IMR-90 (cell line): ENCODE results near the gene CEACAM21.

Experiments used
- CTCF ChIP-seq: conservative IDR thresholded peaks from 2 replicates; pipeline ENCODE4 v1.5.1; 2012; ENCODE audit warnings: mild to moderate bottlenecking, low read depth, low read length, improper control_type of control experiment
- FOS ChIP-seq: fragments of 150-350 bp; IDR thresholded peaks from 2 replicates; pipeline ENCODE4 v1.6.1; 2016; ENCODE audit warnings: low read depth, low read length
- MAFK ChIP-seq: IDR thresholded peaks from 2 replicates; pipeline ENCODE4 v1.6.1; 2012; ENCODE audit warnings: low read depth, low read length, improper control_type of control experiment
- MAZ ChIP-seq: IDR thresholded peaks from 2 replicates; pipeline ENCODE4 v1.6.1; 2012; ENCODE audit warnings: low read depth, mild to moderate bottlenecking, low read length, improper control_type of control experiment, moderate library complexity, borderline replicate concordance
- MXI1 ChIP-seq: IDR thresholded peaks from 2 replicates; pipeline ENCODE4 v1.6.1; 2012; ENCODE audit warnings: low read depth, mild to moderate bottlenecking, low read length, moderate library complexity, borderline replicate concordance
- NFE2L2 ChIP-seq: fragments of 150-350 bp; IDR thresholded peaks from 2 replicates; pipeline ENCODE4 v1.6.1; 2016; ENCODE audit warnings: low read depth, mild to moderate bottlenecking, low read length
- POLR2A ChIP-seq: IDR thresholded peaks from 2 replicates; pipeline ENCODE4 v1.6.1; 2012; ENCODE audit warnings: mild to moderate bottlenecking, low read depth, low read length
- RAD21 ChIP-seq: IDR thresholded peaks from 2 replicates; pipeline ENCODE4 v1.6.1; 2012; ENCODE audit warnings: low read length, improper control_type of control experiment
- RCOR1 ChIP-seq: IDR thresholded peaks from 2 replicates; pipeline ENCODE4 v1.6.1; 2012; ENCODE audit warnings: mild to moderate bottlenecking, low read length, improper control_type of control experiment; ENCODE audit not compliant: insufficient replicate concordance
- RFX5 ChIP-seq: IDR thresholded peaks from 2 replicates; pipeline ENCODE4 v1.8.0; 2012; ENCODE audit warnings: low read depth, mild to moderate bottlenecking, low read length, moderate library complexity
- SMC3 ChIP-seq: fragments of 150-350 bp; IDR thresholded peaks from 2 replicates; pipeline ENCODE4 v1.6.1; 2016; ENCODE audit warnings: low read depth, mild to moderate bottlenecking, antibody characterized with exemption, low read length, moderate library complexity
- TF ChIP-seq, protein P1 (sequence below): fragments of 150-350 bp; IDR thresholded peaks from 2 replicates; pipeline ENCODE4 v1.6.1; 2017; ENCODE audit warnings: mild to moderate bottlenecking, antibody characterized with exemption, low read length, low read depth
- TF ChIP-seq, protein P2 (sequence below): fragments of 150-350 bp; IDR thresholded peaks from 2 replicates; pipeline ENCODE4 v1.6.1; 2016; ENCODE audit warnings: low read depth, mild to moderate bottlenecking, low read length, moderate library complexity, borderline replicate concordance

GRCh38 chr19:41553804-41554203 is 22.2 kb upstream of the CEACAM21 start:
- TF ChIP-seq POLR2A (no peak), RFX5 (no peak), CTCF (no peak), MXI1 (no peak), NFE2L2 (no peak), FOS (no peak), MAFK (no peak), SMC3 (no peak), RCOR1 (no peak), RAD21 (no peak), MAZ (no peak)
- TF ChIP-seq, protein P1, sequence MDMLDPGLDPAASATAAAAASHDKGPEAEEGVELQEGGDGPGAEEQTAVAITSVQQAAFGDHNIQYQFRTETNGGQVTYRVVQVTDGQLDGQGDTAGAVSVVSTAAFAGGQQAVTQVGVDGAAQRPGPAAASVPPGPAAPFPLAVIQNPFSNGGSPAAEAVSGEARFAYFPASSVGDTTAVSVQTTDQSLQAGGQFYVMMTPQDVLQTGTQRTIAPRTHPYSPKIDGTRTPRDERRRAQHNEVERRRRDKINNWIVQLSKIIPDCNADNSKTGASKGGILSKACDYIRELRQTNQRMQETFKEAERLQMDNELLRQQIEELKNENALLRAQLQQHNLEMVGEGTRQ: no peak
- TF ChIP-seq, protein P2, sequence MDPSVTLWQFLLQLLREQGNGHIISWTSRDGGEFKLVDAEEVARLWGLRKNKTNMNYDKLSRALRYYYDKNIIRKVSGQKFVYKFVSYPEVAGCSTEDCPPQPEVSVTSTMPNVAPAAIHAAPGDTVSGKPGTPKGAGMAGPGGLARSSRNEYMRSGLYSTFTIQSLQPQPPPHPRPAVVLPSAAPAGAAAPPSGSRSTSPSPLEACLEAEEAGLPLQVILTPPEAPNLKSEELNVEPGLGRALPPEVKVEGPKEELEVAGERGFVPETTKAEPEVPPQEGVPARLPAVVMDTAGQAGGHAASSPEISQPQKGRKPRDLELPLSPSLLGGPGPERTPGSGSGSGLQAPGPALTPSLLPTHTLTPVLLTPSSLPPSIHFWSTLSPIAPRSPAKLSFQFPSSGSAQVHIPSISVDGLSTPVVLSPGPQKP: no peak
